ENCODE results near the gene COL16A1. TPM values are rescaled to one million over a fixed set of nuclear protein-coding genes. Genes with fewer than 3 reads are reported as not detected.

Gene COL16A1
- total and polyA plus RNA-seq, 2 of the 4 experiments (the other 2 are of a cell fraction), result 34.2 to 62.8 TPM

DNA sequence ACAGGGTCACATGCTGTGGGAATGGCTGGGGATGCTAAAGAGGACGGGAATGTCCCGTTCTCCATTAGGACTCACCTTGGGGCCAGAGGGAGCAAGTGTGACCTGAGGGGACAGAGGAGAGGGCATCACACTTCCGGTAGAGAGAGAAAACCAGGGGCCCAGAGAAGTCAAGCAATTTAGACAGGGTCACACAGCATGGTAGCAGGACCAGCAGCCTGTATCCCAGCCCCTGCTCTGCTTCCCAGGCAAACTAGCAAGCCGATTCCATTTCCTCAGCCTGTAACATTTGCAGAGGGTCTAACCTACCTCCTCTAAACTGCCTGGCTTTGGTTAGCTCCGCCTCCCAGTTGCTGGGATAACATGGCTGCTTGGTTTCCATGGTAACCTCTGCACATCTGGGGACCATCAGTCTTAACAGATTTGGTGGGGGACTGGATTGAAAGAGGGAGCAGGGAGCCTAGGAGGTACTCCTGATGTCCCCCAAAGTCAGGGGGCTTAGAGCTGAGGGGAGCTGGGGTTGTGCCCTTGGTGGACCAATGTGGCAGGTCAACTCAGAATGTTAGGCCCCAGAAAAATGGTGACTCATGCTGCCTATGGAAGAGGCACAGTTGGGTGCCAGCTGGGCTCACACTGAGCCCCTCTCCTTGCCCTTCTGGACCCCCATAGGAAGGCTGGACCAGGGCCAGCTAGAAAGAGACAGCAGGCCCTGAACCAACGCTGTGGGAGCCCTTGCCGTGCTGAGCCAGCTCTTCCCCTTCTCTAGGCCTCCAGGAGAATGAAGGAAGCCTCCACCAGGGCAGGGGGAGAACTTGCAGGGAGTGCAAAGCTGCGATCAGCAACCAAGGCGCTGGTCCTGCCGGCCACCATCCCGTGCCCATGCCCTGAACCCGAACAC, 9.5 kb downstream of the COL16A1 start:
- Histone ChIP-seq H2AFZ (replicated peaks; ENCODE audit: low read length, poor library complexity) (no peak overlapping the region), H4K91ac (ENCODE audit: insufficient read depth, low read depth, low read length) (peak overlapping the region; percentile 51; the same call in 1 of the 2 replicates), H2BK120ac (ENCODE audit: low read depth, low read length) (peak overlapping the region; percentile 45), H2BK20ac (ENCODE audit: low read depth, low read length) (0 out of 2 replicates have a peak overlapping the region, but pooled peaks have one; percentile 0), H4K5ac (ENCODE audit: low read depth, low read length) (no peak overlapping the region), H3K4me2 (ENCODE audit: low read depth, low read length) (no peak overlapping the region), H2AK5ac (ENCODE audit: low read depth, low read length) (peak overlapping the region; percentile 78), H2BK15ac (ENCODE audit: low read depth, low read length) (peak overlapping the region; percentile 44; the same call in 1 of the 3 replicates), H2BK5ac (ENCODE audit: low read depth, low read length, poor library complexity, severe bottlenecking) (peak overlapping the region; percentile 22), H3K4ac (ENCODE audit: low read depth, low read length) (peak overlapping the region; percentile 81), H4K20me1 (ENCODE audit: insufficient read depth, low read length) (no peaks in the 10 kb centered on the region), H4K8ac (ENCODE audit: low read depth in 2 of 2, low read length in 2 of 2) (no peak overlapping the region; a peak in 1 of 4 replicates), H3K4me1 (ENCODE audit: control insufficient read depth, insufficient read depth, low read length) (peaks cover 25% of the 10 kb centered on the region), H3K27ac (ENCODE audit: insufficient read depth, low read length) (peak overlapping the region; percentile 8; the same call in 1 of the 2 replicates), H3K79me1 (ENCODE audit: low read depth in 1 of 2, low read length in 2 of 2) (peaks cover 3 to 57% of the 10 kb centered on the region in 2 experiments; a peak in 3 of 4 replicates), H3K9me3 (ENCODE audit: control insufficient read depth, insufficient read depth, low read length) (no peaks in the 10 kb centered on the region), H3K14ac (replicated peaks; ENCODE audit: low read depth, low read length) (0 out of 2 replicates have a peak overlapping the region, but pooled peaks have one; percentile 4), H3K36me3 (ENCODE audit: control insufficient read depth, insufficient read depth, low read length) (peaks cover 73% of the 10 kb centered on the region), H3K18ac (ENCODE audit: low read depth, low read length) (no peak overlapping the region), H3K4me3 (ENCODE audit: insufficient read depth, low read depth, low read length) (no peak overlapping the region), H3K23ac (ENCODE audit: low read depth, low read length) (no peak overlapping the region), H3K27me3 (ENCODE audit: control insufficient read depth, insufficient read depth, low read length) (no peaks in the 10 kb centered on the region), H3K9ac (ENCODE audit: low read depth, low read length) (no peak overlapping the region), H2AK9ac (replicated peaks; ENCODE audit: low read depth, low read length, poor library complexity) (peak overlapping the region; percentile 57), H3K9me1 (ENCODE audit: insufficient read depth, low read length) (peaks cover 23% of the 10 kb centered on the region), H3K56ac (ENCODE audit: extremely low read depth, insufficient read depth, low read length) (no peak overlapping the region)
- CTCF ChIA-PET, result no interaction called here
- in situ Hi-C loops (cut with MboI; ENCODE audit: low sequenced_read_pairs) (no loop called here), intact Hi-C loops (cut with micrococcal nuclease) (no loop called here), dilution Hi-C loops (cut with HindIII; ENCODE audit: low sequenced_read_pairs, unreplicated experiment) (no loop called here)
- peak; percentile 15 for DNase-seq
- no TSS peak for BruUV-seq (replicated peaks)
- POLR2A ChIA-PET (ENCODE audit: unreplicated experiment), result no interaction called here
- WGBS, 2 experiments (ENCODE audit: extremely low coverage in 2 of 2, insufficient read length in 1 of 2), result 0% methylated on average over 1 of the region's 12 CpGs; no CpG with 5 or more reads in 1 of the 2 experiments
- TF ChIP-seq, protein P1, sequence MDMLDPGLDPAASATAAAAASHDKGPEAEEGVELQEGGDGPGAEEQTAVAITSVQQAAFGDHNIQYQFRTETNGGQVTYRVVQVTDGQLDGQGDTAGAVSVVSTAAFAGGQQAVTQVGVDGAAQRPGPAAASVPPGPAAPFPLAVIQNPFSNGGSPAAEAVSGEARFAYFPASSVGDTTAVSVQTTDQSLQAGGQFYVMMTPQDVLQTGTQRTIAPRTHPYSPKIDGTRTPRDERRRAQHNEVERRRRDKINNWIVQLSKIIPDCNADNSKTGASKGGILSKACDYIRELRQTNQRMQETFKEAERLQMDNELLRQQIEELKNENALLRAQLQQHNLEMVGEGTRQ (IDR thresholded peaks at IDR 0.05; ENCODE audit: low read depth, low read length), result no peak
- TF ChIP-seq NFE2L2 (IDR thresholded peaks at IDR 0.05; ENCODE audit: low read depth, low read length) (no peak), BHLHE40 (IDR thresholded peaks at IDR 0.05; ENCODE audit: low read depth, low read length) (no peak)
- TF ChIP-seq, protein P2, sequence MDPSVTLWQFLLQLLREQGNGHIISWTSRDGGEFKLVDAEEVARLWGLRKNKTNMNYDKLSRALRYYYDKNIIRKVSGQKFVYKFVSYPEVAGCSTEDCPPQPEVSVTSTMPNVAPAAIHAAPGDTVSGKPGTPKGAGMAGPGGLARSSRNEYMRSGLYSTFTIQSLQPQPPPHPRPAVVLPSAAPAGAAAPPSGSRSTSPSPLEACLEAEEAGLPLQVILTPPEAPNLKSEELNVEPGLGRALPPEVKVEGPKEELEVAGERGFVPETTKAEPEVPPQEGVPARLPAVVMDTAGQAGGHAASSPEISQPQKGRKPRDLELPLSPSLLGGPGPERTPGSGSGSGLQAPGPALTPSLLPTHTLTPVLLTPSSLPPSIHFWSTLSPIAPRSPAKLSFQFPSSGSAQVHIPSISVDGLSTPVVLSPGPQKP (IDR thresholded peaks at IDR 0.05; ENCODE audit: borderline replicate concordance, low read depth, low read length), result no peak
- no peak for ATAC-seq (ENCODE audit: low read depth)

Data from IMR-90 (cell line).